ENCODE measurements around the gene GMIP.

GRCh38 chr19:19642506-19643157 is 825 bp downstream of the GMIP start:
- TF ChIP-seq CTCF (conservative IDR thresholded peaks at IDR 0.05 in 1 of 2, IDR thresholded peaks at IDR 0.05 in 1 of 2; ENCODE audit: low read depth in 1 of 2, low read length in 2 of 2): no peak
- no peak for TF ChIP-seq EZH2 (IDR thresholded peaks at IDR 0.05; ENCODE audit: low read length, missing control alignments)

All from fibroblast of lung (primary cell).